Prostate gland (tissue), 2 donors: ENCODE data around the gene FBXL4. TPM values are rescaled to one million over a fixed set of nuclear protein-coding genes. Genes with fewer than 3 reads are reported as not detected.

Experiments used
- DNase-seq: peaks from one replicate; pipeline ENCODE4 v3.0.0-alpha.2; 2019; ENCODE audit warnings: low spot score
- H3K27ac ChIP-seq, 2 donors: fragments of 200-600 bp; sonication (generic); 2 replicates each; pipeline ENCODE4 v1.5.1; 2017 to 2019
- H3K27me3 ChIP-seq: fragments of 200-600 bp; sonication (generic); replicated peaks from 2 replicates; pipeline ENCODE4 v1.5.1; 2019; ENCODE audit not compliant: insufficient read depth
- H3K36me3 ChIP-seq, 2 donors: fragments of 200-600 bp; sonication (generic); 1 replicate in 1 of 2; 2 replicates in 1 of 2; pipeline versions ENCODE4 v1.5.1 to v1.8.1; 2017 to 2019
- H3K4me1 ChIP-seq: fragments of 200-600 bp; sonication (generic); replicated peaks from 2 replicates; pipeline ENCODE4 v1.5.1; 2019
- H3K4me3 ChIP-seq, 2 donors: fragments of 200-600 bp; sonication (generic); 2 replicates each; pipeline ENCODE4 v1.5.1; 2017 to 2019
- H3K9me3 ChIP-seq: fragments of 200-600 bp; sonication (generic); 2 replicates; pipeline ENCODE4 v1.5.1; 2017
- CTCF ChIP-seq, 4 experiments: fragments of 200-600 bp in 2 of 4; fragments of 450-650 bp in 2 of 4; sonication (generic) in 2 of 4; IDR thresholded peaks; 1 replicate in 3 of 4; 2 replicates in 1 of 4; pipeline ENCODE4 v1.5.1; 2016 to 2019; ENCODE audit warnings: antibody characterized with exemption in 4 of 4, mild to moderate bottlenecking in 2 of 4, moderate library complexity in 2 of 4
- POLR2A ChIP-seq: fragments of 450-650 bp; IDR thresholded peaks from one replicate; pipeline ENCODE4 v1.6.1; 2016; ENCODE audit warnings: antibody characterized with exemption, mild to moderate bottlenecking
- POLR2AphosphoS5 ChIP-seq: sonication (generic); formaldehyde crosslinking; IDR thresholded peaks from one replicate; pipeline ENCODE4 v1.6.1; 2017; ENCODE audit warnings: antibody characterized with exemption
- WGBS: methylation state at CpG from one replicate; pipeline ENCODE4 v1.1.5; 2018; 5-methylcytosine and 5-hydroxymethylcytosine counted together
- intact Hi-C: fragments of 100-400 bp; cut with DNase I; formaldehyde crosslinking; loops from one replicate; pipeline ENCODE4 v1.14.2; 2022
- total RNA-seq, 2 donors: library from RNA; depleted of rRNA; stranded (reverse); fragments of >200 nt; gene quantifications; one replicate each; pipeline ENCODE4 v1.1.0, GENCODE V29; 2016

FBXL4 gene
- total RNA-seq, 2 donors from 2014 or later: 21.6 to 27.1 TPM

DNA sequence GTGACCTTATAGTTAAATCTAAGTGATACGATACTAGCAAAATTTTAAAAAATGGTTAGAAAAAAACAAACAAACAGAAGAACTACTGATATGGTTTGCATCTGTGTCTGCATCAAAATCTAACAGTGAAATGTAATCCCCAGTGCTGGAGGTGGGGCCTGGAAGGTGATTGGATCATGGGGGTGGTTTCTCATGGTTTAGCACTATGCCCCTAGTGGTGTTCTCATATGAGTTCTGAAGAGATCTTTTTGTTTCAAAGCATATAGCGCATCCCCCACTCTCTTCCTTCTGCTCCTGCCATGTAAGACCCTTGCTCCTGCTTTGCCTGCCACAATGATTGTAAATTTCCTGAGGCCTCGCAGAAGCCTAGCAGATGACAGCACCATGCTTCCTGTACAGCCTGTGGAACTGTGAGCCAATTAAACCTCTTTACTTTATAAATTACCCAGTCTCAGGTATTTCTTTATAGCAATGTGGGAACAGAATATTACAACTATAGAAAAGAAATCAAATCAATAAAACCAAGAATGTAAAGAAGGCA lies 5.4 kb downstream of the FBXL4 start:
- Histone ChIP-seq H3K27ac (no peak overlapping the region), H3K27me3 (no peaks in the 10 kb centered on the region), H3K9me3 (no peaks in the 10 kb centered on the region), H3K36me3 (no peaks in the 10 kb centered on the region), H3K4me3 (no peak overlapping the region), H3K4me1 (no peaks in the 10 kb centered on the region)
- no peak for DNase-seq
- intact Hi-C loops: no loop called here
- WGBS: 94% methylated on average over 3 of the region's 3 CpGs
- no peak for TF ChIP-seq CTCF (IDR thresholded peaks at IDR 0.05)
- no peak for TF ChIP-seq POLR2A
- TF ChIP-seq POLR2AphosphoS5: no peak

GRCh38 chr6:98941319-98941718 lies 6.4 kb downstream of the FBXL4 start:
- intact Hi-C loops: no loop called here
- no peaks in the 10 kb centered on the region for H3K27me3 ChIP-seq

DNA sequence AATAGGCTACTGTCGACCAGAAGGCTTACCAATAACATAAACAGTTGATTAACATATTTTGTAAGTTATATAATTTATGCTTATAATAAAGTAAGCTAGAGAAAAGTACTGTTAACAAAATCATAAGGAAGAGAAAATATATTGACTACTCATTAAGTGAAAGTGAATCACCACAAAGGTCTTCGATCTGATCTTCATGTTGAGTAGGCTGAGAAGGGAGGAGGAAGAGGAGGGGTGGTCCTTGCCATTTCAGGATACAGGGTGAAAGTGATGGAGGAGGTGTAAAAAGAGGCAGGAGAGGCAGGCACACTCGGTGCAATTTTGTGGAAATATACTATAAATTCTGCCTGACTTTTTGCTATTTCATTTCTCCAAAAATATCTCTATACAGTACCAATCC lies 10.4 kb downstream of the FBXL4 start:
- no peaks in the 10 kb centered on the region for H3K36me3 ChIP-seq
- no peaks in the 10 kb centered on the region for H3K4me1 ChIP-seq
- no peak overlapping the region for H3K4me3 ChIP-seq
- no peaks in the 10 kb centered on the region for H3K9me3 ChIP-seq
- H3K27me3 ChIP-seq: no peaks in the 10 kb centered on the region
- intact Hi-C loops: no loop called here
- no peak overlapping the region for H3K27ac ChIP-seq
- WGBS: 91% methylated on average over 3 of the region's 3 CpGs
- TF ChIP-seq POLR2A (no peak), POLR2AphosphoS5 (no peak), CTCF (IDR thresholded peaks at IDR 0.05) (no peak)
- no peak for DNase-seq

More at GRCh38 chr6:98941319-98941718, 6.4 kb downstream of the FBXL4 start:
- no peak for DNase-seq
- Histone ChIP-seq H3K27ac (no peak overlapping the region), H3K4me1 (no peaks in the 10 kb centered on the region), H3K9me3 (no peaks in the 10 kb centered on the region), H3K36me3 (no peaks in the 10 kb centered on the region), H3K4me3 (no peak overlapping the region)
- TF ChIP-seq CTCF (IDR thresholded peaks at IDR 0.05) (no peak), POLR2A (no peak), POLR2AphosphoS5 (no peak)
- 87% methylated on average over 2 of the region's 2 CpGs for WGBS

GRCh38 chr6:98932381-98932780 lies 15.4 kb downstream of the FBXL4 start:
- WGBS: 61% methylated on average over 7 of the region's 7 CpGs
- Histone ChIP-seq H3K4me3 (no peak overlapping the region), H3K9me3 (no peaks in the 10 kb centered on the region), H3K27me3 (no peaks in the 10 kb centered on the region), H3K4me1 (no peaks in the 10 kb centered on the region), H3K36me3 (no peaks in the 10 kb centered on the region), H3K27ac (no peak overlapping the region)
- DNase-seq: no peak
- TF ChIP-seq CTCF (IDR thresholded peaks at IDR 0.05): no peak
- no peak for TF ChIP-seq POLR2A
- no peak for TF ChIP-seq POLR2AphosphoS5
- intact Hi-C loops: no loop called here

GRCh38 chr6:98931696-98932095 lies 16.1 kb downstream of the FBXL4 start:
- TF ChIP-seq CTCF (IDR thresholded peaks at IDR 0.05) (no peak), POLR2A (no peak), POLR2AphosphoS5 (no peak)
- WGBS: 78% methylated on average over 3 of the region's 3 CpGs
- no peak overlapping the region for H3K27ac ChIP-seq
- no peaks in the 10 kb centered on the region for H3K36me3 ChIP-seq
- no peaks in the 10 kb centered on the region for H3K4me1 ChIP-seq
- no peaks in the 10 kb centered on the region for H3K9me3 ChIP-seq
- no peak overlapping the region for H3K4me3 ChIP-seq
- intact Hi-C loops: no loop called here
- DNase-seq: no peak
- H3K27me3 ChIP-seq: no peaks in the 10 kb centered on the region
